Measurements from ENCODE around the gene PLB1. TPM values are rescaled to one million over a fixed set of nuclear protein-coding genes. Genes with fewer than 3 reads are reported as not detected.

The PLB1 gene
- total RNA-seq, 1 donor from 2014 or later, result 0.75 TPM

DNA sequence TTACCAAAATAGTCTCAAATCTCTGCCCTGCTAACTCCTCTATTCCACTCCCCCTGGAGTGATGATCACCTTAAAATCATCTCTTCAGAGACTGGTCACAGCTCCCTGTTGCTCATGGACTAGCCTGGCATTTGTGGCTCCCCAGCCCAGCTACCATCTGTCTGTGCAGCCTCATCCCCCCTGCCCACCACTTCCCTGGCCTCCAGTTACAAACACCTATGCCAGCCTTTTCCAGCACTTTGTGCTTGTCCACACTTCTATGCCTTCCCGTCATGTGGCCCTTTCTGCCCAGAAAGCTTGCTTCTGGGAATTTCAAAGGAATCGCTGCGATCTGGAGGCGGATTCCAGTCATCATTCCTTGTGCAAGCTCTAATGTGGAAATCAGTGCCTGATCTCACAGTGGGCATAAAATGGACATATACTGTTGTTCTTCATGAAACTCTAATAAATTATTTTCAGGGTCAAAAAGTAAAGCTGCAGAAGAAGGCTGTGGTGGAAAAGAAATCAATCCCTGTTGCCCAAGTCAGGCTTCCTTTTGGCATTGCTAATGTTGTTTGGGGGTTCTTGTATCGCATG lies 19.4 kb downstream of the PLB1 start:
- Mint-ChIP-seq H3K27me3 (ENCODE audit: insufficient read depth) (peaks cover 59% of the 10 kb centered on the region), H3K4me3 (no peak overlapping the region)

DNA sequence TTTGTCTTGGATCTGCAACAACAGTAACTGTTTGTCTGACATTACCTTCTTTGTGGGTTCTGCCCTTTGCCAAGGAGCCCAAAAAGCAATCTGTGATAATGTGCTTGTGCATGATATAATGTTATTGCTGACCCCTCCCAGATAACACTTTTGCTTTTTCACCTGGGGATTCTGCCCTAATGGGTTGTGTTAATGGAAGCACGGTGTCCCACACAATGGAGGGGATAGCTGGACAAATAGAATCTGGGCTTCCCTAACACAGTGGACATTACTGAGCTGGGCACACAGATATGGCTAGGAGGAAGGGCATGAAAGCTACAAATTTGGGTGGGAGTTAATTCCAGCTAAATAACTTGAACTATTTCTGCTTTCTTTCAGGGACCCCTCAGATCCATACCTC lies 20.6 kb downstream of the PLB1 start:
- intact Hi-C loops (cut with micrococcal nuclease), result no loop called here

More for the DNA sequence above, 19.4 kb downstream of the PLB1 start:
- intact Hi-C loops (cut with micrococcal nuclease), result no loop called here
- peaks cover 16% of the 10 kb centered on the region for H3K9me3 Mint-ChIP-seq
- no peak for DNase-seq (ENCODE audit: low spot score)
- no peaks in the 10 kb centered on the region for H3K4me1 Mint-ChIP-seq (ENCODE audit: low read depth)
- H3K27ac Mint-ChIP-seq, result no peak overlapping the region
- H3K36me3 Mint-ChIP-seq (ENCODE audit: low read depth), result no peaks in the 10 kb centered on the region

DNA sequence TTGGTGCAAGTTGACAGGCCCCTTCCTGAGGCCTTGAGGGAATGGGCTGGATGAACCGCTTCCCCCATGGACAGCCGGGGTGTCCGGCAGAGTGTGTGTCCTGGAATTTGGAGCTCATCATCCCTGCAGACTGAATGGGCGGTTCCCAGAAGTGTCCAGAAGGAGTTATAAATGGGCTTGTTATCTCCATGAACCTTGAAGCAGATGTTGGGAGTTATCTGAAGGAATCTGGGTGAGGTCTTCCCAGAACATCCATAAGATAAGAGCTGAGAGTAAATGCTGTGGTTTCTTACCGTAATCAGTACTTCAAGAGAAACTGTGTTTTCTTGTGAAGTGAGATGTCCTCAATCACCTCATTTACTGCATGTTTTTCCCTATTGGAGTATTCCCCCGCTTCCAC lies 21.1 kb downstream of the PLB1 start:
- intact Hi-C loops (cut with micrococcal nuclease), result no loop called here
- Mint-ChIP-seq H3K27ac (no peak overlapping the region), H3K4me1 (ENCODE audit: low read depth) (no peaks in the 10 kb centered on the region), H3K36me3 (ENCODE audit: low read depth) (no peaks in the 10 kb centered on the region), H3K27me3 (ENCODE audit: insufficient read depth) (peaks cover 70% of the 10 kb centered on the region), H3K4me3 (no peak overlapping the region), H3K9me3 (peaks cover 12% of the 10 kb centered on the region)
- no peak for DNase-seq (ENCODE audit: low spot score)

More for the DNA sequence above, 20.6 kb downstream of the PLB1 start:
- no peak for DNase-seq (ENCODE audit: low spot score)
- no peaks in the 10 kb centered on the region for H3K36me3 Mint-ChIP-seq (ENCODE audit: low read depth)
- H3K27ac Mint-ChIP-seq, result no peak overlapping the region
- peaks cover 15% of the 10 kb centered on the region for H3K9me3 Mint-ChIP-seq
- no peaks in the 10 kb centered on the region for H3K4me1 Mint-ChIP-seq (ENCODE audit: low read depth)
- no peak overlapping the region for H3K4me3 Mint-ChIP-seq
- peaks cover 66% of the 10 kb centered on the region for H3K27me3 Mint-ChIP-seq (ENCODE audit: insufficient read depth)

DNA sequence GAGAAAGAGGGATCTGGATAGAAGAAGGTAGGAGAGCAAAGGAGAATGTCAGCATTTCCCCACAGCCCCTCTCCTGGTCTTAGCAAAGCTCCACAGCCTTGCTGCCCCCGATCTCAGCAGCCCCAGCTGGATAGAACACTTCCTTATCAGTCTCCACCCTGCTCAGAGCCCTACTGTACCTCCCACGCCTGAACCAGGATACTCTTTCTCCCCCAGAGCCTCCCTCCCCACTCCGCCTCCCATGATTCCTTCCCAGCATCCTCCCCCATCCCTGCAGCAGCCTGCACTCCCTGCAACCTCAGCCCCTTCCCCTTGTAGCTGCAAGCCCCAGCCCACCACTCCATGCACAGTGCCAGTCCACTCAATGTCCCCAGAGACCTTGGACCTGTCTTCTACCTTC lies 25.8 kb downstream of the PLB1 start:
- H3K4me3 Mint-ChIP-seq, result no peak overlapping the region
- no peaks in the 10 kb centered on the region for H3K36me3 Mint-ChIP-seq (ENCODE audit: low read depth)
- H3K27ac Mint-ChIP-seq, result no peak overlapping the region
- no peak for DNase-seq (ENCODE audit: low spot score)
- H3K9me3 Mint-ChIP-seq, result no peaks in the 10 kb centered on the region
- no peaks in the 10 kb centered on the region for H3K4me1 Mint-ChIP-seq (ENCODE audit: low read depth)
- intact Hi-C loops (cut with micrococcal nuclease), result no loop called here
- H3K27me3 Mint-ChIP-seq (ENCODE audit: insufficient read depth), result peaks cover 69% of the 10 kb centered on the region

DNA sequence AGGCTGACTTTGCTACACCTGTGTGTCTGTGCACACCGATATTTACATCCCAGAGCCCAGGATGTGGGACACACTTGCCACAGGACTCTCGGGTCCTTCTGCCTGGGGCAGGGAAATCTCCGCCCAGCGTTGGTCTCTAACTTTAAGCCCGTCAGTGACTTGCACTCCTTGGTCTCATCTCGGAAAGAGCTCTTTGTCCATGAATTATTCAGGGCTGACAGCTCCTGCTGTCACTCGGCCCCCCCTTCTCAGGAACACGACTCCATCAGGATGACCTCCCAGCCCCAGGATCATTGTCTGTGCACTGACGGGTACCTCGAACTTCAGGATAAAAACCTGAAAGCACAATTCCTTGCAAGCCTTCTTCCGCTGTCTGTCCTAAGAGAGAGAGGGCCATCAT lies 26.6 kb downstream of the PLB1 start:
- Mint-ChIP-seq H3K27me3 (ENCODE audit: insufficient read depth) (peaks cover 70% of the 10 kb centered on the region), H3K9me3 (no peaks in the 10 kb centered on the region), H3K27ac (no peak overlapping the region), H3K36me3 (ENCODE audit: low read depth) (no peaks in the 10 kb centered on the region), H3K4me1 (ENCODE audit: low read depth) (no peaks in the 10 kb centered on the region), H3K4me3 (no peak overlapping the region)
- intact Hi-C loops (cut with micrococcal nuclease), result no loop called here
- DNase-seq (ENCODE audit: low spot score), result no peak

DNA sequence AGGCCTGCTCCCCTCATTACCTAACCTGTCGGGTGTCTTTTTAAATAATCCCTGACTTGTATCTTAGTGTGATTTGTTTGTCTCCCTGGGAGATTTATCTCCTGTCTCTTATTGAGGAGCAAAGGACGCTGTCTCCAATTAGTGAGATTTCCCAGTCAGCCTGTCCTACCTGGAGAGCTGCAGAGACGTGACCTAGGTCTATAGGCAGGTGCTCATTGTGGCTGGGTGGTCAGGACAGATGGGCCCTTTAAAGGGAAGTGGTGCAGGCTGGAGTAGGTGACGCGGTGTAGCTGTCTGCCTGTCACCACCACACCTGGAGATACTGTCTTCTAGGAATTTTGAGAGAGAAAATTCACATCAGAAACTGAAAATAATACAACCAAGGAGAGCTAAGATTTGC lies 28.0 kb downstream of the PLB1 start:
- no peak for DNase-seq (ENCODE audit: low spot score)
- intact Hi-C loops (cut with micrococcal nuclease), result no loop called here
- Mint-ChIP-seq H3K27ac (no peak overlapping the region), H3K9me3 (no peaks in the 10 kb centered on the region), H3K4me1 (ENCODE audit: low read depth) (no peaks in the 10 kb centered on the region), H3K36me3 (ENCODE audit: low read depth) (no peaks in the 10 kb centered on the region), H3K27me3 (ENCODE audit: insufficient read depth) (peaks cover 61% of the 10 kb centered on the region), H3K4me3 (no peak overlapping the region)

DNA sequence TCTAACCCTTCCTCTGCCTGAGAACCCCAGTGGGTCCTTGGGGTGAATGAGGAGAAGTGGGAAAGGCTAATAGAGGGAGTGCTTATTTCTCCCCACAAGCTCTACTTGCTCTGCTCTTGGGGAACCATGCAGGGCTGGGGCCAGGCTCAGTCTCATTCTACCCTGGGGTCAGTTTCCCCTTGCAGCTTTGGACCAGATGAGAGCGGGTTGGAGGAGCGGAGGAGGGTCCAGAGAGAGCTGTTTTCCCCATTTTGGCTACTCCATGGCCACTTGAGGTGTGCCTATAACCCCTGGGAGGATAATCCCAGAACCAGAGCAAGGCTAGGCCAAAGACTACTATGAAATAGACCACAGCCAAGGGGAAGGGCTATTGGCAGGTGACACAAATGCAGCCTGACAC lies 29.6 kb downstream of the PLB1 start:
- Mint-ChIP-seq H3K27ac (no peak overlapping the region), H3K4me1 (ENCODE audit: low read depth) (no peaks in the 10 kb centered on the region), H3K36me3 (ENCODE audit: low read depth) (no peaks in the 10 kb centered on the region), H3K9me3 (no peaks in the 10 kb centered on the region), H3K4me3 (no peak overlapping the region), H3K27me3 (ENCODE audit: insufficient read depth) (peaks cover 51% of the 10 kb centered on the region)
- intact Hi-C loops (cut with micrococcal nuclease), result no loop called here
- no peak for DNase-seq (ENCODE audit: low spot score)

DNA sequence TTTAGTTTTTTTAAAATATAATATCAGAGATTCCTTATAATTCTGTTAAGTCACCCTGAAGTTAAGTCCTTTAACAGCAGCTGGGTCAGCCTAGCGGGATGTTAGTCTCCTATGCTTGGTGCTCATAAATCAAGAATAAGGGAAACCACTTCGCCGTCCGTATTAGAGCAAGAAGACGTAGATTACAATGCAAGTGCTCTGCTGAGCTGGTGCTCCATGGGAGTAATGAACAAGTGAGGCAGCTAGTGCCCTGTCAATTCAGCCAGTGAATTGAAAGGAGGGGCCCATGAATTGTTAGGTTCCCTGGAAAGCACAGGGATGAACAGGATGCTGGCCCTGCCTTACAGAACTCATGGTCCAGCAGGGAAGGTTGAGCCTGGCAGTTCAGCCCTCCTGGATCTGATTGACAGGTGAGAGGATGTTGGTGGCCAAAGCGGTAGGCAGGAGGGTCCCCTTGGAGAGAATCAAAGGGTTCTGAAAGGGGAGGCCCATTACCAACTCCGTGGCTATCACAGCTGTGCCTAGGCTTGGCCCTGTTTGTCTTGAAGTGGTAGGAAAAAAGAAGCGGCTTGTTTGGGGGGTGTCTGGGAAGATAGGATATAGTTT lies 30.8 kb downstream of the PLB1 start:
- no peaks in the 10 kb centered on the region for H3K9me3 Mint-ChIP-seq
- no peak for DNase-seq (ENCODE audit: low spot score)
- H3K36me3 Mint-ChIP-seq (ENCODE audit: low read depth), result no peaks in the 10 kb centered on the region
- H3K4me3 Mint-ChIP-seq, result no peak overlapping the region
- peaks cover 42% of the 10 kb centered on the region for H3K27me3 Mint-ChIP-seq (ENCODE audit: insufficient read depth)
- H3K27ac Mint-ChIP-seq, result no peak overlapping the region
- intact Hi-C loops (cut with micrococcal nuclease), result no loop called here
- H3K4me1 Mint-ChIP-seq (ENCODE audit: low read depth), result no peaks in the 10 kb centered on the region

DNA sequence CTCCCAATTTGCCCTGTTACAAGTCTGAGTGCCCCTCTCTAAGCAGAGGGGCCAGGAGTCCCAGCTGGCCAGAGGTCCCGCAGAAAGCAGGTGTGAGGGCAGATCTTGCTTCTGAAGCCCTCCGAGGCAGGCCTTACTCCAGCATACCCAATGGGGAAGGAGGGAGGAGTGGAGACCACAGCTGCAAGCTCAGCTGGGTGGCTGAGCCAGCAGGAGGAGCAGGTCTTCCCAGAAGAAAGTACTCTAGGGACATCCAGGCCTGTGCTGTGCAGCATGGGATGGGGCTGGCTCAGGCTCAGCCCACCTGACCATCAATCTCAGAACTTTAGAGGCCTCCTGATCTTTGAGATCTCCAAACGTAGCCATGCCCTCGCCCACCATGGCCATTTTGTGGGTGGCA lies 31.3 kb downstream of the PLB1 start:
- intact Hi-C loops (cut with micrococcal nuclease), result no loop called here
- Mint-ChIP-seq H3K36me3 (ENCODE audit: low read depth) (no peaks in the 10 kb centered on the region), H3K4me1 (ENCODE audit: low read depth) (peaks cover 4% of the 10 kb centered on the region), H3K4me3 (no peak overlapping the region), H3K27ac (no peak overlapping the region), H3K27me3 (ENCODE audit: insufficient read depth) (peaks cover 36% of the 10 kb centered on the region), H3K9me3 (no peaks in the 10 kb centered on the region)
- no peak for DNase-seq (ENCODE audit: low spot score)

DNA sequence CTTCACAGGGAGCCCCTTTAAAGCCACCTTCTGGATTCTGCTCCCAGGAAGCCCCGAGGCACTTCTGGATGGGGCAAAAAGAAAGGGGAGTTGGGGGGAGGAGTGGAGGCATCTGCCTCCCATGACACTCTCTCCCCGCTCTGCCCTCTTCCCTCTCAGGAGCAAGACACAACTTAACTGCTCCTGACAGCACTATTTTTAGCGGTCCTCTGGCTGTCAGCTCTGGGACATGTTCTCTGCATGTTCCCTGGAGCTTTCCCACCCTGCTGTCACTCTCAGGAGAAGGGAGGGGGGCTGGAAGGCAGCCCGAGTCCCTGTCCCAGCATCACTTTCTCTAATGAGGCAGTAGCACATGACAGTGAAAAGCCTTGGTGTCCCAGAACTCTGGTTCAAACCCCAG lies 32.3 kb downstream of the PLB1 start:
- H3K36me3 Mint-ChIP-seq (ENCODE audit: low read depth), result no peaks in the 10 kb centered on the region
- H3K4me1 Mint-ChIP-seq (ENCODE audit: low read depth), result peaks cover 12% of the 10 kb centered on the region
- no peaks in the 10 kb centered on the region for H3K9me3 Mint-ChIP-seq
- no peak for DNase-seq (ENCODE audit: low spot score)
- peaks cover 31% of the 10 kb centered on the region for H3K27me3 Mint-ChIP-seq (ENCODE audit: insufficient read depth)
- intact Hi-C loops (cut with micrococcal nuclease), result no loop called here
- H3K27ac Mint-ChIP-seq, result no peak overlapping the region
- H3K4me3 Mint-ChIP-seq, result no peak overlapping the region

DNA sequence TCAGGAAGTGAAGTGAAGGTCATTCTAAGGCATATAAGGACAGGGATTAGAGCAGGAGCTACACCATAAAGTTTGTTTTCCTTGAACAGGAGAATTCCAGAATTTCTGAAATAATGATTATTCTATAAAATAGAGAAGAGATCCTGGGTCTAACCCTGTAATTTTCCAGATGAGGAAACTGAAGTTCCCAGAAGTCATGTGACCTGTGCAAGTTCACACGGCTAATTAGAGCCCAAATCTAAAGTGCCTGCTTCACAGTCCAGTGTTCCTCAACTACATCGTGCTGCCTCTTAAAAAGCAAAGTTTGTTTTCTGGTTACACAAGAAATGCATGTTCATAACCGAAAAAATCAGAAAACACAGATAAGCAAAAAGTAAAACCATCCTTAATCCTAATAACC lies 34.9 kb downstream of the PLB1 start:
- DNase-seq (ENCODE audit: low spot score), result no peak
- Mint-ChIP-seq H3K27me3 (ENCODE audit: insufficient read depth) (peaks cover 15% of the 10 kb centered on the region), H3K36me3 (ENCODE audit: low read depth) (no peaks in the 10 kb centered on the region), H3K27ac (no peak overlapping the region), H3K4me1 (ENCODE audit: low read depth) (peaks cover 15% of the 10 kb centered on the region), H3K4me3 (no peak overlapping the region), H3K9me3 (no peaks in the 10 kb centered on the region)
- intact Hi-C loops (cut with micrococcal nuclease), result no loop called here

DNA sequence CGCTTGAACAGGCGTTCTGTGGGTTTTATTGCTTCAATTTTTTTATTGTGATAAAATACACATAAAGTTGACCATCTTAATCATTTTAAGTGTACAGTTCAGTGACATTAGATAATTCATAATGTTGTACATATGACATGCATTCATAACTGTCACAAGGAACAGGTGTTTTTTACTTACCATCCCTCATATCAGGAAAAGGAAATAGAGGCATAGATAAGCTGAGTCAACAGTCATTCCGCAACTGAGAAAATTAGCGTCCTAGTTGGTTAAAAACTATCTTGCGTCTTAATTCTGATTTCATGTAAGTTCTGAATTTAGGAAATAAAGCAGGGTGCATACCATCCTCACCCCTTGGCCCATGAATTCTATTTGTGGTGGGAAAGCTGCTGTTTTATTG lies 36.5 kb downstream of the PLB1 start:
- Mint-ChIP-seq H3K27ac (no peak overlapping the region), H3K36me3 (ENCODE audit: low read depth) (no peaks in the 10 kb centered on the region), H3K4me1 (ENCODE audit: low read depth) (peaks cover 15% of the 10 kb centered on the region), H3K27me3 (ENCODE audit: insufficient read depth) (peaks cover 8% of the 10 kb centered on the region), H3K4me3 (no peak overlapping the region), H3K9me3 (no peaks in the 10 kb centered on the region)
- intact Hi-C loops (cut with micrococcal nuclease), result no loop called here
- DNase-seq (ENCODE audit: low spot score), result no peak

DNA sequence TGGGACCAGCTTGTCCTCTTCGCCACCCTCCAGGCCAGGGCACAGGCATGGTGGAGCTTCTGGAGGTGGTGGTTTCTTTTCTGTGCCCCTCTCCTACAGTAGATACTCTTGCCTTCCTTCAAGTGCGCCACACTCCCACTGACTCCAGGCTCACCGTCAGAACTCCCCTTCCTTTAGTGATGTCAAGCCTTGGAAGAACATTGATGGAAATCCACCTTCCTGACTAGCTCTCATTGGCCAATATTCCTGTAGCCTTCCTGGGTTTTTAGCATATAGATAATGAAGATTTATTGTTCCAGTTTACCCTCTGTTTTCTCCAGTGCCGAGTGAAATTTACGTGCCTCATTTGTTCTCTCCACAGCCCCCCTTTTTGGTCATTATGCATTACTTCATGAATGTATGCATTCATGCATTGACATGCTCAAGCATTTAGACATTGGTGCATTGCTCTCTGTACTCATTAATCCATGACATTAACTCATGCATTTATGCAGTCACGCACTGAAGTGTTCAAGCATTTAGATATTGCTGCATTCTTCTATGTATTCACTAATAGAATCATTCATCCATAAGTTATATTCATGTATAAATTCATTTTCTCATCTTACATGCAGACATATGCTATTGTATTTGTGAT lies 37.3 kb downstream of the PLB1 start:
- H3K4me1 Mint-ChIP-seq (ENCODE audit: low read depth), result peaks cover 15% of the 10 kb centered on the region
- DNase-seq (ENCODE audit: low spot score), result no peak
- H3K4me3 Mint-ChIP-seq, result no peak overlapping the region
- H3K36me3 Mint-ChIP-seq (ENCODE audit: low read depth), result no peaks in the 10 kb centered on the region
- no peak overlapping the region for H3K27ac Mint-ChIP-seq
- no peaks in the 10 kb centered on the region for H3K9me3 Mint-ChIP-seq
- intact Hi-C loops (cut with micrococcal nuclease), result no loop called here
- peaks cover 6% of the 10 kb centered on the region for H3K27me3 Mint-ChIP-seq (ENCODE audit: insufficient read depth)
